ENCODE results near the gene RPL10A. TPM values are rescaled to one million over a fixed set of nuclear protein-coding genes. Genes with fewer than 3 reads are reported as not detected.

The RPL10A gene
- total and polyA plus RNA-seq, 2 of the 8 experiments (the other 6 are each of a cell fraction or from before 2014, with no cell fraction given) = 1,893 to 2,948 TPM

- Histone ChIP-seq H2BK12ac (ENCODE audit: low read depth, low read length) (no peak overlapping the region), H2BK20ac (ENCODE audit: low read length) (no peak overlapping the region), H3K23ac (ENCODE audit: insufficient read length) (no peak overlapping the region), H3K79me2 (ENCODE audit: control insufficient read depth in 1 of 2, insufficient read depth in 2 of 2, low read length in 2 of 2) (no peaks in the 10 kb centered on the region), H3K4me2 (ENCODE audit: insufficient read depth in 1 of 2, low read depth in 2 of 2, low read length in 2 of 2) (no peak overlapping the region), H3K23me2 (ENCODE audit: low read depth, low read length) (no peaks in the 10 kb centered on the region), H4K20me1 (replicated peaks in 1 of 2; ENCODE audit: control insufficient read depth in 1 of 2, insufficient read depth in 2 of 2, low read length in 2 of 2) (no peaks in the 10 kb centered on the region), H2BK120ac (replicated peaks; ENCODE audit: low read depth, low read length) (no peak overlapping the region), H3K36me3 (ENCODE audit: control insufficient read depth in 2 of 4, insufficient read depth in 4 of 4, low read length in 3 of 4) (0 out of 8 replicates have a peak, but pooled peaks cover 0 to 3% (median 0%) of the 10 kb centered on the region in 4 experiments), H3K18ac (ENCODE audit: extremely low read depth, low read length) (no peak overlapping the region), H2BK5ac (ENCODE audit: low read depth, low read length) (no peak overlapping the region), H2AK5ac (ENCODE audit: low read depth, low read length) (no peak overlapping the region), H2AFZ (ENCODE audit: low read length) (no peak overlapping the region), H4K8ac (ENCODE audit: extremely low read depth, insufficient read depth, low read length) (no peak overlapping the region), H3K4me1 (replicated peaks in 1 of 4; ENCODE audit: control insufficient read depth in 3 of 4, insufficient read depth in 4 of 4, low read length in 3 of 4) (peaks cover 6 to 28% (median 16%) of the 10 kb centered on the region in 4 experiments), H3K27ac (ENCODE audit: low read depth, low read length) (no peak overlapping the region), H3K9me3 (ENCODE audit: insufficient read depth in 2 of 2, low read depth in 1 of 2, low read length in 1 of 2) (no peaks in the 10 kb centered on the region), H3K4me3 (ENCODE audit: extremely low read depth in 1 of 4, insufficient read depth in 2 of 4, low read depth in 3 of 4, low read length in 4 of 4) (no peak overlapping the region), H3K9ac (replicated peaks in 1 of 4; ENCODE audit: extremely low read depth in 1 of 4, low read depth in 3 of 4, low read length in 3 of 4) (no peak overlapping the region), H3K27me3 (replicated peaks in 1 of 4; ENCODE audit: control insufficient read depth in 3 of 4, extremely low read depth in 1 of 4, insufficient read depth in 3 of 4, low read length in 3 of 4) (no peaks in the 10 kb centered on the region), H2BK15ac (ENCODE audit: low read length) (no peak overlapping the region), H4K5ac (ENCODE audit: insufficient read length, low read depth, low read length) (no peak overlapping the region), H3K14ac (ENCODE audit: insufficient read length) (no peak overlapping the region), H3K79me1 (ENCODE audit: low read depth, low read length) (no peaks in the 10 kb centered on the region), H3K56ac (replicated peaks; ENCODE audit: insufficient read length, low read depth, low read length) (no peak overlapping the region), H3K4ac (replicated peaks; ENCODE audit: insufficient read length, low read depth, low read length) (no peak overlapping the region), H4K91ac (replicated peaks; ENCODE audit: insufficient read length, low read length) (no peak overlapping the region)
- DNase-seq (ENCODE audit: low read depth in 1 of 2, low spot score in 2 of 2) (no peak), FAIRE-seq (no peak)
- CTCF ChIA-PET (ENCODE audit: partially characterized antibody) = interaction anchor here (1.0 to 15.8 kb wide), 8 partner anchors 9 to 136 kb away, joined by 3 to 138 read pairs (median 8); no protein-coding TSS in a partner anchor
- POLR2A ChIA-PET (ENCODE audit: partially characterized antibody) = no interaction called here
- 80% methylated on average over 2 of the region's 2 CpGs; no CpG with 5 or more reads in 1 of the 2 experiments for WGBS, 2 experiments (ENCODE audit: extremely low coverage in 1 of 2, insufficient coverage in 1 of 2, insufficient read length in 1 of 2, insufficient replicate concordance in 2 of 2, low coverage in 1 of 2, low lambda C conversion rate in 2 of 2, missing lambda C conversion rate in 1 of 2)
- TF ChIP-seq ATF3 (IDR thresholded peaks at IDR 0.05; ENCODE audit: insufficient read depth, low read depth, low read length) (no peak), ATF2 (IDR thresholded peaks at IDR 0.05; ENCODE audit: low read length) (no peak), POLR2A (IDR thresholded peaks at IDR 0.05; ENCODE audit: control extremely low read depth in 1 of 2, low read depth in 2 of 2, low read length in 2 of 2) (no peak), YY1 (IDR thresholded peaks at IDR 0.05; ENCODE audit: low read depth, low read length) (no peak), EGR1 (IDR thresholded peaks at IDR 0.05; ENCODE audit: borderline replicate concordance, low read depth, low read length) (no peak), CTCF (IDR thresholded peaks at IDR 0.05; ENCODE audit: control extremely low read depth in 1 of 3, insufficient read depth in 1 of 3, low read depth in 1 of 3, low read length in 3 of 3) (no peak), SP1 (IDR thresholded peaks at IDR 0.05; ENCODE audit: low read depth, low read length) (no peak), EP300 (IDR thresholded peaks at IDR 0.05; ENCODE audit: borderline replicate concordance in 1 of 2, low read depth in 2 of 2, low read length in 2 of 2) (no peak), RAD21 (IDR thresholded peaks at IDR 0.05 in 1 of 2, conservative IDR thresholded peaks at IDR 0.05 in 1 of 2; ENCODE audit: low read depth in 2 of 2, low read length in 2 of 2) (no peak)
Measured at GRCh38 chr6:35429463-35429862, 38.7 kb upstream of the RPL10A start.

Data from H1 (cell line).